Measurements from ENCODE around the gene ARHGAP35.

The ARHGAP35 gene

GRCh38 chr19:46904114-46905060 lies 43.6 kb downstream of the ARHGAP35 start:
- DNase-seq, result no peak

GRCh38 chr19:46906221-46906620 lies 45.4 kb downstream of the ARHGAP35 start:
- no peak for DNase-seq

GRCh38 chr19:46907880-46908279 lies 47.1 kb downstream of the ARHGAP35 start:
- DNase-seq, result no peak

GRCh38 chr19:46909356-46909755 lies 48.6 kb downstream of the ARHGAP35 start:
- no peak for DNase-seq

Data from DMS153 (cell line).